Measurements from ENCODE around the gene MIA2.
"Not testable (repeated sequence)": the region's sequence is repeated elsewhere in the genome, so short reads cannot be mapped to it uniquely, and the experiment has no call there.

MIA2 gene, protein sequence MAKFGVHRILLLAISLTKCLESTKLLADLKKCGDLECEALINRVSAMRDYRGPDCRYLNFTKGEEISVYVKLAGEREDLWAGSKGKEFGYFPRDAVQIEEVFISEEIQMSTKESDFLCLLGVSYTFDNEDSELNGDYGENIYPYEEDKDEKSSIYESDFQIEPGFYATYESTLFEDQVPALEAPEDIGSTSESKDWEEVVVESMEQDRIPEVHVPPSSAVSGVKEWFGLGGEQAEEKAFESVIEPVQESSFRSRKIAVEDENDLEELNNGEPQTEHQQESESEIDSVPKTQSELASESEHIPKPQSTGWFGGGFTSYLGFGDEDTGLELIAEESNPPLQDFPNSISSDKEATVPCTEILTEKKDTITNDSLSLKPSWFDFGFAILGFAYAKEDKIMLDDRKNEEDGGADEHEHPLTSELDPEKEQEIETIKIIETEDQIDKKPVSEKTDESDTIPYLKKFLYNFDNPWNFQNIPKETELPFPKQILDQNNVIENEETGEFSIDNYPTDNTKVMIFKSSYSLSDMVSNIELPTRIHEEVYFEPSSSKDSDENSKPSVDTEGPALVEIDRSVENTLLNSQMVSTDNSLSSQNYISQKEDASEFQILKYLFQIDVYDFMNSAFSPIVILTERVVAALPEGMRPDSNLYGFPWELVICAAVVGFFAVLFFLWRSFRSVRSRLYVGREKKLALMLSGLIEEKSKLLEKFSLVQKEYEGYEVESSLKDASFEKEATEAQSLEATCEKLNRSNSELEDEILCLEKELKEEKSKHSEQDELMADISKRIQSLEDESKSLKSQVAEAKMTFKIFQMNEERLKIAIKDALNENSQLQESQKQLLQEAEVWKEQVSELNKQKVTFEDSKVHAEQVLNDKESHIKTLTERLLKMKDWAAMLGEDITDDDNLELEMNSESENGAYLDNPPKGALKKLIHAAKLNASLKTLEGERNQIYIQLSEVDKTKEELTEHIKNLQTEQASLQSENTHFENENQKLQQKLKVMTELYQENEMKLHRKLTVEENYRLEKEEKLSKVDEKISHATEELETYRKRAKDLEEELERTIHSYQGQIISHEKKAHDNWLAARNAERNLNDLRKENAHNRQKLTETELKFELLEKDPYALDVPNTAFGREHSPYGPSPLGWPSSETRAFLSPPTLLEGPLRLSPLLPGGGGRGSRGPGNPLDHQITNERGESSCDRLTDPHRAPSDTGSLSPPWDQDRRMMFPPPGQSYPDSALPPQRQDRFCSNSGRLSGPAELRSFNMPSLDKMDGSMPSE (N-terminal part only)

DNA sequence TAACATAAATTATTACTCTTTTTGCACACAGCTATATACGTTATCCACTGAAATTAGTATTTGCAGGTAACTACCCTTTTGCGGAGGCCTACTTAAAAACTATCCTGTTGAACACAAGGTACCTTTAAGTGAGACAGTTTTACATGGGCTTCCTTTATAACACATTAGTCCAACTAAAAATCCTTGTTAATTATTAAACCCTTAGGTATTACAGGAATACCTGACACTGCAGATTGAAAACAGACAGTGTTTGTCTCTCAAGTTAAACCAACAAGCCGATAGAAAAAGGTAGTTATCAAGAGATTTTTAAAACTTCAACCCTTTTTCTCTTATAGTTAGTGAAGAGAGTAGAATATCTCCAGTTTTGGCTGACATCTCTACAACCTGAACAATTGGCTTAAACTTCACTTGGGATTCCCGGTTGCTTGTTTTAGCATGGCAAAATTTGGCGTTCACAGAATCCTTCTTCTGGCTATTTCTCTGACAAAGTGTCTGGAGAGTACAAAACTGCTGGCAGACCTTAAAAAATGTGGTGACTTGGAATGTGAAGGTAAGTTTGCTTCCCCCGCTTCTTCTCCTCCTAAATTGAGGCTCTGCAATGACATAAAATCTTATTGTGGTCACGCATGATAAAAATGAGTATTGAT lies at the start of gene MIA2:
MIA2 (plus strand) TSS at position 236 of the 647 bp plus-strand sequence; CDS start at position 436, 200 bp downstream.
- DNase-seq: no peak

DNA sequence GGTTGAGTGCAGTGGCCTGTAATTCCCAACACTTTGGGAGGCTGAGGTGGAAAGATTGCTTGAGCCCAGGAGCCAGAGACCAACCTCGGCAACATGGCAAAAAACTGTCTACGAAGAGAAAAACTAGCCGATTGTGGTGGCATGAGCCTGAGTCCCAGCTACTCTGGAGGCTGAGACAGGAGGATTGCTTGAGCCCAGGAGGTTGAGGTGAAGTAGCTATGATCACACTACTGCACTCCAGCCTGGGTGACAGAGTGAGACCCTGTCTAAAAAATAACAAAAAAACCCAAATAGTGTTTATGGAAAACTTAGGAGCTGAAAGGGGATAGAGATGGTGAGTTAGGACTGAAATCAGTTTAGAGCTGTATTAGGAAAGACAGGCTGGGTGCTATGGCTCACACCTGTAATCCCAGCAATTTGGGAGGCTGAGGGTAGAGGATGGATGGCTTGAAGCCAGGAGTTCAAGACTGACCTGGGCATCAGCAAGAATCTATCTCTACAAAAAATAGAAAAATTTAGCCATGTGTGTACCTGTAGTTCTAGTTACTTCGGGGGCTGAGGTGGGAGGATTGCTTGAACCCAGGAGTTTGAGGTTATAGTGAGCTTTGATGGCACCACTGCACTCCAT lies 49.0 kb upstream of the MIA2 start:
- DNase-seq: no peak

DNA sequence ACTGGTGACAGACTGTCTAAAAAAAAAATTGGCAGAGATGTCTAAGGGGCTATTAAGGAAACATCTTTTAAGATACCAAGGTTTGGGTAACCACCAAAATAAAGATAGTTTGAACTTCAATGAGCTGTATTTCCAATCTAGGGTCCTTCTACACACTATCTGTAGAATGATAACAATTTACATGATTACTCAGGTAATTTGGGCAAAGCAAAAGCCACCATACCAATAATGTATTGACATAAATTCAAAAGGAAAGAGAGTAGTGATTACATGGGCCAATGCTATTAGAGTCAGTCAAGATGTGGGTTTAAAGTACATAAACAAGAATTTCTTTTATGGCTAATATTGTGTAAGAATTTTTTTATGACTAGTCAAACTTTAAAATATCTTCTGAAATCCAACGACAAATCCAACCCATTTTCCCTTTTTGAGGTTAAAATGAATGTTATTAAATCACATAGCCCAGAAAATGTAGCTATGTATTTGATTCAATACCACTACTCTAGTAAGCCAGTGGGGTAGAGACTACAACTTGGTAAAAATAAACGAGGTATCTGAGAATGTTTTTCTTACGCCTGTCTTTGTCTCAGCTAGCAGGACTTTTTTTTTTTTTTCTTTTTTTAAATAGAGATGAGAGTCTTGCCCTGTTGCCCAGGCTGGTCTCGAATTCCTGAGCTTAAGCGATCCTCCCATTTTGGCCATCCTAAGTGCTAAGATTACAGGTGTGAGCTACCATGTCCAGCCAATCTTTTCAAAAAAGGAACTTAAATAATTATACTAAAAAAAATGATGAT lies 48.3 kb upstream of the MIA2 start:
- DNase-seq: no peak

DNA sequence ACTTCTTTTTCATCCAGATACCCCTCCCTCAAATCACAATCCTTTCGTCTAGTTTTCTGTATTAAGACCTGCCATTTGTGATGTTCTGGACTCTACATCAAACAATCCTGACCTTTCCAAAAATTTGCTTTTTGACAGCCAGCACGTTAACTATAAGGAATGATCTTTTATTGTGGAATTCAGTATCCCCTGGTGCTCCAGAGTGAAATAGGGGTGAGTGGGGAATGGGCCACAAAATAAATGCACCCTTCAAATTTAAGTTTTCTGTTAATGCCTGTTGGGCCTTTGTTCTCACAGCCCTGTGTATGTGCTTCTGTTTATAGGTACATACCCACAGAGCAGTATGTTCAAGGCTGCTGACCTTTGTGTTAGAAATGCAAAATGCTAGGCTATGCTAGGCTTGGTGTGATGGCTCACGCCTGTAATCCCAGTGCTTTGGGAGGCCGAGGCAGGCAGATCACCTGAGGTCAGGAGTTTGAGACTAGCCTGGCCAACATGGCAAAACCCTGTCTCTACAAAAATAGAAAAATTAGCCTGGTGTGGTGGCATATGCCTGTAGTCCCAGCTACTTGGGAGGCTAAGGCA lies 46.7 kb upstream of the MIA2 start:
- no peak for DNase-seq

DNA sequence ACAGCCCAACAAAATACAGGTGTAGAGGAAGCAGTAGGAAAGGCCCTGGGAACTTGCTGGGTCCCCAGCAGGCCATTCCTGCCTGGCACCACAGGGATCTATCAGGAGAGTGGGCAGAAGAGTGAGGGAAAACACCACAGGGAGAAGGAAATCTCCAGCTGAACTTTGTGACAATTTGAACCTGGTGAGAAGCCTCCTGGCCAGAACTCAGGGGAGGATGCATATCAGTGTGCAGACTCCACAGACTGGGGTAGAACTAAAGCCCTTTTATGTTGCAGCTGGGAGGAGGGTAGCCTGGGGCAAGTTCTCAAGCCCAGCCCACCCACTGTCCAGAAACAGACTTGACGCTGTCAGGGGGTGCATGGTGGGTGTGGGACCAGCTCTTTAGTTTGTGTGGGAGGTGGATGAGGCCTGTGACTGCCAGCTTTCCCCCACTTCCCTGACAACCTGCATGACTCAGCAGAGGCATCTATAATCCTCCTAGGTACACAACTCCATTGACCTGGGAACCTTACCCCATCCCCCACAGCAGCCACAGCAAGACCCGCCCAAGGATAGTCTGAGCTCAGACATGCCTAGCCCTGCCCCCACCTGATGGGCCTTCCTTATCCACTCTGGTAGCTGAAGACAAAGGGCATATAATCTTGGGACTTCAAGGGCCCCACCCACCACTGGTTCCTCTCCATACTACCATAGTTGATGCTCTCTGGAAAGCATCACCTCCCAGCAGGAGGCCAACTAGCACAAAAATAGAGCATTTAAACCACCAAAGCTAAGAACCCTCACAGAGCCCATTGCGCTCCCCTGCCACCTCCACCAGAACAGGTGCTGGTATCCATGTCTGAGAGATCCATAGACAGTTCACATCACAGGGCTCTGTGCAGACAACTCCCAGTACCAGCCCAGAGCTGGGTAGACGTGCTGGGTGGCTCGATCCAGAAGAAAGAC lies 29.8 kb upstream of the MIA2 start:
- no peak for DNase-seq

DNA sequence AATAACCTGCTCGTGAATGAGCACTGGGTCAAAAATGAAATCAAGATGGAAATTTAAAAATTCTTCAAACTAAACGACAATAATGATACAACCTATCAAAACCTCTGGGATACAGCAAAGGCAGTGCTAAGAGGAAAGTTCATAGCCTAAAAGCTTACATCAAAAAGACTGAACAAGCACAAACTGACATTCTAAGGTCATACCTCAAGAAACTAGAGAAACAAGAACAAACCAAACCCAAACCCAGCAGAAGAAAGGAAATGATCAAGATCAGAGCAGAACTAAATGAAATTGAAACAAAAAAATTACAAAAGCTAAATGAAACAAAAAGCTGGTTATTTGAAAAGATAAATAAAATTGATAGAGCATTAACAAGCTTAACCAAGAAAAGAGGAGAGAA lies 26.3 kb upstream of the MIA2 start:
- DNase-seq: not testable (repeated sequence)

DNA sequence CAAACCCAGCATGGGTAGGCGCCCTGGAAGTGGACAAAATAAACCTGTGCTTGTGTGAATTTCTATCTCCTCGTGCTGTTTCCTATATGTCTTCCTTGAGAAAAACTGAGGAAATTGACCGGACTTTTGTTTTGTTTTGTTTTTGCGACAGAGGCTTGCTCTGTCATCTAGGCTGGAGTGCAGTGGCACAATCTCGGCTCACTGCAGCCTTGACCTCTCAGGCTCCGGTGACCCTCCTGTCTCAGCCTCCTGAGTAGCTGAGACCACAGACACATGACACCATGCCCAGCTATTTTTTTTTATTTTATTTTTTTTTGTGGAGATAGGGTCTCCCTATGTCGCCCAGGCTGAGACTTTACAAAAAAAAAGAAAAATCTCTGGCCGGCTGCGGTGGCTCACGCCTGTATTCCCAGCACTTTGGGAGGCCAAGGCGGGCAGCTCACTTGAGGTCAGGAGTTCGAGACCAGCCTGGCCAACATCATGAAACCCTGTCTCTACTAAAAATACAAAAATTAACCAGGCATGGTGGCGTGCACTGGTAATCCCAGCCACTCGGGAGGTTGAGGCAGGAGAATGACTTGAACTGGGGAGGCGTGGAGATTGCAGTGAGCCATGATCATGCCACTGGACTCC lies 22.5 kb upstream of the MIA2 start:
- no peak for DNase-seq

DNA sequence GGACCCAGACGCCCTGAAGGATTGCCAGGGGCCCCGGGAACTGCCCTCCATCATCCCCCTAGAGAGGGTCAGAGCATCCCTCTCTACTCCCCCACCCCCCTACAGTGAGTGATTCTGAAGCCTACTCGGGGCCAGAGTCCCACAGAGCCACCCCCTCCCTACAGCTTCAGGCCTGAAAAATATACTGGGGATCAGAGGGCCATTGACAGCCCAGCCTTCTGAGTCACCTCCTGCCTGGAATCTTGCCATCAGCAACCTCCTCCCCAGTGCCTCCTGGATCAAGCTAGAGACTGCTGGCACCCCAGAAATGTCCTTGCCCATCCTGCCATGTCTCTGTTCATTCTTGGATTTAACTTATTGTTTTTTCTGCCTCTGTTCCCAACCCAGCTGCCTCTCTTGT lies 21.7 kb upstream of the MIA2 start:
- no peak for DNase-seq

DNA sequence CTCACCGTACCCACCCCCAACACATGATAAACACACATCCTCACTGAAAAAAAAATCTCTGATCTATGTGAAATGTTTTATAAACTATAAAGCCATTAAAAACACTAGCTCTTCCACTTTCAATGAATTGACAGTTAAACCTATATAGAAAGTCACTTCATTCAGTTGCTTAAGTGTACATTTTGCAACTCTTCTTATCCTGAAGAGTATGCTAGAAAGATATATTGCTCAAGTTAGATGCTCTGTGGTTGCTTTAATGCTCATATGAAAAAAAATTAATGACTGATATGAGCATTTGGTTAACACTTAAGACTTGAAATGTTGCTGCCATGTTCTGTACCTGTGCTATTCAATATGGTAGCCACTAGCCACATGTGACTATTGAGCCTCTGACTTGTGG lies 21.0 kb upstream of the MIA2 start:
- no peak for DNase-seq

DNA sequence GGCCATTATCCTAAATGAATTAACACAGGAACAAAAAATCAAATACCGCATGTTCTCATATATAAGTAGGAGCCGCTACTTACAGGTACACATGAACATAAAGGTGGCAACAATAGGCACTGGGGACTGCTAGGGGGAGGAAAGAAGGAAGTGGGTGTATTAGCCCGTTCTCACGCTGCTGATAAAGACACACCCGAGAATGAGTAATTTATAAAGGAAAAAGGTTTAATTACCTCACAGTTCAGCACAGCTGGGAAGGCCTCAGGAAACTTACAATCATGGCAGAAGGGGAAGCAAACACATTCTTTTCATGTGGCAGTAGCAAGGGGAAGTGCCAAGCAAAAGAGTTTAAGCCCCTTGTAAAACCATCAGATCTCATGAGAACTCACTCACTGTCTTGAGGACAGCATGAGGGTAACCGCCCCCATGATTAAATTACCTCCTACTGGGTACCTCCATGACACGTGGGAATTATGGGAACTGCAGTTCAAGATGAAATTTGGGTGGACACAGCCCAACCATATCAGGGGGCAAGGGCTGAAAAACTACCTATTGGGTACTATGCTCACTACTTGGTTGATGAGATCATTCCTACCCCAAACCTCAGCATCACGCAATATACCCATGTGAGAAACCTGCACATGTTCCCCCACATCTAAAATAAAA lies 16.4 kb upstream of the MIA2 start:
- no peak for DNase-seq

DNA sequence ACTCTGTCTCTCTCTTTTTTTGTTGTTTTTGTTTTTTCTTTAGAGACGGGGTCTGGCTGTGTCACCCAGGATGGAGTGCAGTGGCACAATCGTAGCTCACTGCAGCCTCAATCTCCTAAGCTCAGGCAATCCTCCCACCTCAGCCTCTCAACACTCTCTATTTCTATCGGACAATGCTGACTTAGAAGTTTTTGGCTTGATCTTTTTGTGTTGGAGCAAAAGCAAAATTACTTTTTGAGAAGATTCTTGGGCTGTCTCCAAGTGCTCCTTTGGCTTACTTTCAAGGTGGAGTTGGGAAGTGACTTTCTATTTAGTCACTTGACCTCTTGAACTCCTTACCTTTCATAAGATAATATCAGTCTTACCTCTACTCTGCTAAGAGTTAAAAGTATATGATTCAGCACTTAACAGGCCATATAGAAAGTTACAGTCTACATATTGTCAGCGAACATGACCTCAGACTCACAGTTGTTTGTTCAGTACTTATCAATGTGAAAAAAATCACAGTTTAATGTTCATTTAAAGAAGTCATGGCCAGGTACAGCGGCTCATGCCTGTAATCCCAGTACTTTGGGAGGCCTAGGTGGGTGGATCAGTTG lies 15.4 kb upstream of the MIA2 start:
- no peak for DNase-seq

DNA sequence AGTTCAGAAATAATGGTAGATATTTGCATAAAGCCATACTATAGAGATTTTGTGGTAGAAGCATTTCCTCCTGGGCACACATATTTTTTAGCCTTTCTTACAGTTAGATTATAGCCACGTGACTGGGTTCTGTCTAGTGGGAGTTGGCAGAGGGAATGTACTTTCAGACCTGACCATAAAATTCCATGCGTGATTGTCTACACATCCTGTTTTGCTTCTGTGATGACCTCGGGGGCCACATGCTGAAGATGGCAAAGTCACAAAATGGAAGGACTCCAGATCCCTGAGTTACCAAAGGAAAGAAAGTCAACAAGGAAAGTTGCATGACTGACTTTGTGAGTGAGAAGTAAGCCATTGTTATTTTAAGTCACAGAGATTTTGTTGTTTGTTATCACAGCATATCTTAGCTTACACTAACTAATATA lies 14.6 kb upstream of the MIA2 start:
- DNase-seq: no peak

DNA sequence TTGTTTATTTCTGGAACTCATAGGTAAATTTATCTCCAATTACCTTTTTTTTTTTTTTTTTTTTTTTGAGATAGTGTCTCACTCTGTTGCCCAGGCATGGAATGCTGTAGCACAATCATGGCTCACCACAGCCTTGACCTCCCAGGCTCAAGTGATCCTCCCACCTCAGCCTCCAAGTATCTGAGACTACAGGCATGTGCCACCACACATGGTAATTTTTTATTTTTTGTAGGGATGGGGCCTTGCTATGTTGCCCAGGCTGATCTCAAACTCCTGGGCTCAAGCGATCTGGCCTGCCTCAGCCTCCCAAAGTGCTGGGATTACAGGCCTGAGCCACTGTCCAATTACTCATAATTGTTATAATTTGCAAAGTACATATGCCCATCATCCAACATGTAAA lies 13.2 kb upstream of the MIA2 start:
- not testable (repeated sequence) for DNase-seq

DNA sequence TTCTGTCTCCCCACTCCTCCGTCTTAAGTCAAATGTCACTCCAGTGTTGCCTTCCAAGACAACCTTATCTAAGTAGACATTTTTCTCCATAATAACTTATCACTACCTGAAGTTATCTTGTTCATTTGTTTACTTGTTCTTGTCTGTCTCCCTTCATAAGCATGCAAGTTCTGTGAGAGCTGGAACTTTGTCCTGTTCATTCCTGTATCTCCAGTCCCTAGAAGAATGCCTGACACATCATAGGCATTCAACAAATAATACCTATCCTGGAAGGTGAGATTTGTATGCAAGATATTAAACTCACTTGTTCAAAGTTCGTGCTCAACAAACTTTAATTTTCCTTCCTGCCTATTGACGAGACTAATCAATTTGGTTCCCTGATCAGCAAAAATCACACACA lies 5.7 kb upstream of the MIA2 start:
- DNase-seq: no peak

DNA sequence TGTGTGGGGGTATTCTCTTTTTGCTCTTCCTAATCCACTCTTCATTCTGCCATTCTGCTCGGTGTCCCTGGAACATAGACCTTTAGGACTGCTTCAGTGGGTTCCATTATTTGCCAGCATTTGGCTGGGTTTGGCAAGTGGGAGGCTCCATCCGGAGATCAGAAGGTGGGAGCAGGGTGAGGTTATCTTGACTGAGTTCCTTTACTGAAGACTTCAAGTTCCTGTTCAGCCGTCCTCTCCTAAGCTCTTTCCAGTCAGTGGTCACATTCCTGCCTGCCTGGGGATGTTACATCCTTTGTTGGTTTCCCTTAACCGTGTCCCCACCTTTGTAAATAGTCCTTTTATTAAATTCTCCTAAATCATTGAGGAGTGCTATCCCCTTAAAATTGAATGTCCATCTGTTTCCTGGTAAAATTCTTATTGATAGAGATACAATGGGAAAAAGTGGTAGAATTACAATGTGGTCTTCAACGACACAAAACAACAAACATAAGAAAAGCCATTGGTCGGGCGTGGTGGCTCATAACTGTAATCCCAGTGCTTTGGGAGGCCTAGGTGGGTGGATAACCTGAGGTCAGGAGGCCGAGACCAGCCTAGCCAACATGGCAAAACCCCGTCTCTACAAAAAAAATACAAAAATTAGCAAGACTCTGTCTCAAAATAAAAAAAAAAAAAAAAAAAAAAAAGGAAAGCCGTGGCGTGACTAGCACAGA lies 5.0 kb upstream of the MIA2 start:
- DNase-seq: no peak

DNA sequence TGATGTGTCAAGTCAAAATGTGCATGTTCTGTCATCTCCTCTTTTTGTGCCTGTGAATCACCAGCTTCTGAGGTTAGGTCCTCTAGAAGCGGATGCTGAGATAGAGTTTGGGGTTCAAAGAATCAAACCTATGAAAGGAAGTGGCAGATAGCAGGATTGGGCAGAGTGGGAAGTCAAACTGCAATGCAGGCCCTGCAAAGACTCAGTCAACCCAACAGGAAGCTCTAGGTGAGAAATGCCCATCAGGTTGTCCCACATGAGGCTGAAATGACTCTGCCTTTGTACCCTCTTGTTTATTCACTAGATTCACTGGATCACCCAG lies 4.5 kb upstream of the MIA2 start:
- DNase-seq: peak; percentile 69

DNA sequence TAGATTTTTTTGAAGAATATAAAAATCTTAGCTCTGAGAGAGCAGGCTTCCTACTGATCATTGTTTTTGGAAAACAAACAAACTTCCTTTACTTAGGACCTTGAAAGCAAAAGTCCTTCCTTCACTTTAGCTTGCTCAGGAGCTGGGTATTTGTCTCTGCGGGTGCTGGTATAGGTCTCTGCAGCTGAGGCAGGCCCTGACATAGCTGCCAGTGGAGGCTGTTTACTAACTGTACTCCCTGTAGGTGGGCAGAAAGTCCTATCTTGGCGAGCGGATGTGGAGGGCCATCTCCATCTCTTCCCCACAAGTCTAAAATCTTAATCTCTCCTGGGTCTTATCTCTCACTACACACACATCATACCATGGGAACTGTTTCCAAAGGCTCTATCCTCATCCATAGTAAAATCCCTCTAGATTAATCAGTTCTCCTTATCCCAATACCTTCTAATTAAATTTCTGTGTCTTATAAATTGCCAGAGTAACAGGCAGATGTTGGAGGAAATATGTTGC lies 4.1 kb upstream of the MIA2 start:
- peak; percentile 12 for DNase-seq

All from stimulated activated CD4-positive, alpha-beta T cell treated with anti-CD3 and anti-CD28 coated beads, Interleukin-15, amount 100 ng/mL, for 24 hours (primary cell).